GM13976 (cell line): ENCODE results near the gene ITPA.

Source experiments
- DNase-seq: peaks from one replicate; pipeline ENCODE4 v3.0.0; 2012; ENCODE audit warnings: low spot score
- in situ Hi-C: fragments of 300-500 bp; cut with MboI; formaldehyde crosslinking; loops from one replicate; pipeline ENCODE4 v1.12.0; 2022; ENCODE audit warnings: low sequenced_read_pairs, mixed read lengths, inconsistent platforms; ENCODE audit not compliant: unreplicated experiment
- TF ChIP-seq, protein P1 (sequence below): IDR thresholded peaks from 2 replicates; pipeline ENCODE4 v1.5.1; 2012; ENCODE audit warnings: borderline replicate concordance, mild to moderate bottlenecking; ENCODE audit not compliant: insufficient read depth; ENCODE audit errors: extremely low read depth, missing control alignments, control extremely low read depth

ITPA gene

DNA sequence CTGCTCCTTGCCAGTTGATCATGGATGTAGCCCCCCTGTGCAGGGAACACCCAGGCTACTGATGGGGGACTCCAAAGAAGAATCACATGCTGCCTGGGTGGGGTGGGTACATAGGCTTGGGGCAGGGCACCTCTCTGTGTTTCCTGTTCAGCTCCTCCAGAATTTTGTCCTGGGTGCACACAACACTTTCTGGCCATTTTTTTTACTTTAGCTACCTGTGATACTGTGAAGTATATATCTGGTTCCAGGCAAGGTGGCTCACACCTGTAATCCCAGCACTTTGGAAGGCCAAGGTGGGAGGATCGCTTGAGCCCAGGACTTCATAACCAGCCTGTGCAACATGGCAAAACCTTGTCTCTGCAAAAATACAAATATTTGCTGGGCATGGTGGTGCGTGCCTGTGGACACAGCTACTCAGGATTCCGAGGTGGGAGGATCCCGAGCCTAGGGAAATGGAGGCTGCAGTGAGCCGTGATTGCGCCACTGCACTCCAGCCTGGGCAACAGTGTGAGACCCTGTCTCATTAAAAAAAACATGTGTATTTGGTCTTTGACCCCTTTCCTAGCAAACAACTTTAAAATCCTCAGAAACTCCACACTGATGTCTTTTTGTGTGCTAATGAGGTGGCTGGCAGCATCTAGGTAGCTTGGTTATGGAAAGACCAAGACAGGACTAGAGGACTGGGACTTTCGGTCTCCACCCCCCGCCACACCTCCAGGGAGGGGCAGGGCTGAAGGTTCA lies 15.6 kb downstream of the ITPA start:
- in situ Hi-C loops, result no loop called here
- no peak for DNase-seq
- TF ChIP-seq, protein P1, sequence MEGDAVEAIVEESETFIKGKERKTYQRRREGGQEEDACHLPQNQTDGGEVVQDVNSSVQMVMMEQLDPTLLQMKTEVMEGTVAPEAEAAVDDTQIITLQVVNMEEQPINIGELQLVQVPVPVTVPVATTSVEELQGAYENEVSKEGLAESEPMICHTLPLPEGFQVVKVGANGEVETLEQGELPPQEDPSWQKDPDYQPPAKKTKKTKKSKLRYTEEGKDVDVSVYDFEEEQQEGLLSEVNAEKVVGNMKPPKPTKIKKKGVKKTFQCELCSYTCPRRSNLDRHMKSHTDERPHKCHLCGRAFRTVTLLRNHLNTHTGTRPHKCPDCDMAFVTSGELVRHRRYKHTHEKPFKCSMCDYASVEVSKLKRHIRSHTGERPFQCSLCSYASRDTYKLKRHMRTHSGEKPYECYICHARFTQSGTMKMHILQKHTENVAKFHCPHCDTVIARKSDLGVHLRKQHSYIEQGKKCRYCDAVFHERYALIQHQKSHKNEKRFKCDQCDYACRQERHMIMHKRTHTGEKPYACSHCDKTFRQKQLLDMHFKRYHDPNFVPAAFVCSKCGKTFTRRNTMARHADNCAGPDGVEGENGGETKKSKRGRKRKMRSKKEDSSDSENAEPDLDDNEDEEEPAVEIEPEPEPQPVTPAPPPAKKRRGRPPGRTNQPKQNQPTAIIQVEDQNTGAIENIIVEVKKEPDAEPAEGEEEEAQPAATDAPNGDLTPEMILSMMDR, result no peak

DNA sequence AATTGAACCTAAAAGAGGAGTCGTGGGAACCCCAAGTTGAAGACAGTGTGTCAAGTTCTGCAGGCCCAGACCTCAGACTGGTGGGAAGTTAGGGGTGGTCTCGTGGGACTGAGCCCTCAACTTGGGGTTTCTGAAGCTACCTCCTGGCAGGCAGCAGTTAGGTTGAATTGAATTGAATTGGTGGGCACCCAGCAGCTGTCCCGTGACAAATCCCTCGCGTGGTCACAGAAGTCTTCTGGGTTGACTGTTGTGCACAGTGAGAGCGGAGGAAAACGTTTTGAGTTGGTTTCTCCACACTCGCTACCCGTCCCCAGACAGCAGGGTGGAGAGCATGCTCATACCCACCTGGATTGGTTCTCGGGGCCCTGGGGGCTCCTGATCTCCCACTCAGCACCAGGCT lies 16.8 kb downstream of the ITPA start:
- in situ Hi-C loops, result no loop called here
- TF ChIP-seq, protein P1, result no peak
- no peak for DNase-seq

DNA sequence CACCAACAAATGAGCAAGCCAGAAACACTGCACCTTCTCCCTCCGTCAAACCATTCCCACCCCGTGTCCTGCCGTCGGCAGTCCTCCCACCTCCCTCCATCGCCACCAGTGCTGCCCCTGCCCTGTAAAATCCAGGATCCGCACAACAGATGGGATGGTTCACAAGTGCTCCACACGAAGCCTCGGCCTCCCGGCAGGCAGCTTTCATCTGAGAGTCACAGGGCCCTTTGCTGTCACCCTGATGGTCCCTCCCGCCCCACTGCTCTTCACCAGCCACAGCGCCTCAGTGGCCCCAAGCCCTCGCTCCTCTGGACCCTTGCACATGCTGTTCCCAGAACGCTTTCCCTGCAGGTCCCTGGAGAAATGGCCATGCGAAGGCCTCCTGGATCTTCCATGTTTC lies 17.6 kb downstream of the ITPA start:
- TF ChIP-seq, protein P1, result no peak
- in situ Hi-C loops, result no loop called here
- DNase-seq, result no peak

DNA sequence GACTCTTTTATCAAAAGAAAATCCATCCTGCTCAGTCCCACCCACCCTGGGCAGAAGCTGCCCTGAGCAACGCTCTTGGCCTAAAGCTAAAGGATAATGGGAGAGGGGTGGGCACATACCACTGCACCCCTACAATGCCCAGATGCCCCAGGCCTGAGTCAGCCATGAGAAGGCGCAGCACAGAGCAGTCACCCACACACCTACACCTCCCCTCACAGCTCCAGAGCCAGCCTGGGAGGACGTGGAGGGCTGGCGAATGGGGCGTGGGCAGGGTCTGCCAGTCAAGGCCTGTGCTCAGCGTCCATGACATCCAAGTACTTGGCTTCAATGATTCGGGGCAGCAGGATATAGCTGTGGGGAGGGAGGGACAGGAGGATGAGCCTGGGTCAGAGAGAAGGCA lies 18.2 kb downstream of the ITPA start:
- DNase-seq, result no peak
- in situ Hi-C loops, result no loop called here
- TF ChIP-seq, protein P1, result no peak

DNA sequence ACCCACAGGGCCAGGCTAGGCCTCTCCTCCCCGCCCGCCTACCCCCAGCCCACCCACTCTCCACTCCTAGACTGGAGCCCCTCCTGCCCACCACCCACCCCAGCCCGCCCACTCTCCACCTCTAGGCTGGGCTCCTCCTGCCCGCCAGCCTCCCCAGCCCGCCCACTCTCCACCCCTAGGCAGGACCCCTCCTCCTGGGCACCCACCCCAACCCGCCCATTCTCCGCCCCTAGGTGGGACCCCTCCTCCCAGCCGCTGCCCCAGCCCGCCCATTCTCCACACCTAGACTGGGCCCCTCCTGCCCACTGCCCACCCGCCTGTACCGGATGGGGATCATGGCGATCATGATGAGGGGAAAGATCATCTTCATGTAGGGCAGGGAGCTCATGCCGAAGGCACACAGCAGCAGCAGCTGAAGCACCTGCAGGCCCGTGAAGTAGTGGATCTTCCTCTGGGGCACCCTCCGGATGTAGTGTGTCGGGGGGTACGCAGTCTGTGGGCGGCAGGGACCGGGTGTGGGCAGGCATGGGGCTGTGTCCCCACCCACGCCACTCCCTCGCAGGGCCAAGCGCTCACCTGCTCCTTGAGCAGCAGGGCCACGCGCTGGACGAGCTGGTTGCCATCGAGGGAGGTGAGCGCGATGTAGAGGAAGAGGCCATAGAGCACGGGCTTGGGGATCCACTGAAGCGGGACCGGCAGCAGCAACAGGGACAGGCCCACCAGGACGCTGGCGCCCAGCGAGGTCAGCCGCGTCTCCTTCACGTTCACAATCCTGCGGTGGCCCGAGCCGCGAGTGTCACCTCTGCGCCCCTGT lies 18.8 kb downstream of the ITPA start:
- TF ChIP-seq, protein P1, result no peak
- no peak for DNase-seq
- in situ Hi-C loops, result no loop called here

DNA sequence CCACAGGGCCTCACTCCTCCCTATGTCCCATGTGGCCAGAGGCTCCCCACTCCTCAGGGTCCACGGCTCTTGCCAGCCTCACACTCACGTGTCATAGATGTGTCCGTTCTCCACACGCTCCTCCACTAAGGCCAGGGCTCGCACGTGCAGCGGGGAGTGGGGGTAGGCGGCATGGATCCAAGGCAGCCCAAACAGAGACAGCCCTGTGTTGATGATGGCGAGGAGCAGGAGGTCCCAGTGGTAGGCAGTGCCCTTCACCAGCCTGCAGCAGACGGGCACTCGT lies 19.4 kb downstream of the ITPA start:
- DNase-seq, result no peak
- TF ChIP-seq, protein P1, result no peak
- in situ Hi-C loops, result no loop called here
